VCaP (cell line): Measurements from ENCODE around the gene MORC3.
"Not testable (repeated sequence)": the region's sequence is repeated elsewhere in the genome, so short reads cannot be mapped to it uniquely, and the experiment has no call there.

Experiments
- H3K27ac ChIP-seq: fragments of 450-650 bp; 2 replicates; pipeline ENCODE4 v1.5.1; 2017
- TF ChIP-seq, protein P1 (sequence below): fragments of 450-650 bp; conservative IDR thresholded peaks from 2 replicates; pipeline ENCODE4 v1.5.1; 2017; ENCODE audit warnings: mild to moderate bottlenecking, moderate library complexity

The MORC3 gene

DNA sequence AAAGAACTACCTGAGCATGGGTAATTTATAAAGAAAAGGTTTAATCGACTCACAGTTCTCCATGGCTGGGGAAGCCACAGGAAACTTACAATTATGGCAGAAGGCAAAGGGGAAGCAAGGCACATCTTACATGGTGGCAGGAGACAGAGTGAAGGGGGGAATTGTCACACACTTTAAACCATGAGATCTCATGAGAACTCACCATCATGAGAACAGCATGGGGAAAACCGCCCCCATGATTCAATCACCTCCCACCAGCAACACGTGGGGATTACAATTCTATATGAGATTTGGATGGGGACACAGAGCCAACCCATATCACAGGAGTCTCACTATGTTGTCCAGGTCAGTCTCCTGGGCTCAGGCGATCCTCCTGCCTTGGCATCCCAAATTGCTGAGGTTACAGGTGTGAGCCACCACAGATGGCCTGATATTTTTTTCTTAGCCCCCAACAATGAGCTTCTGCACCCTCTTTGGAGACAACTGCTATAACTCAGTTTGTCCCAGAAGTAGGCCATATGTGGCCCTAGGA lies 22.5 kb upstream of the MORC3 start:
- TF ChIP-seq, protein P1, sequence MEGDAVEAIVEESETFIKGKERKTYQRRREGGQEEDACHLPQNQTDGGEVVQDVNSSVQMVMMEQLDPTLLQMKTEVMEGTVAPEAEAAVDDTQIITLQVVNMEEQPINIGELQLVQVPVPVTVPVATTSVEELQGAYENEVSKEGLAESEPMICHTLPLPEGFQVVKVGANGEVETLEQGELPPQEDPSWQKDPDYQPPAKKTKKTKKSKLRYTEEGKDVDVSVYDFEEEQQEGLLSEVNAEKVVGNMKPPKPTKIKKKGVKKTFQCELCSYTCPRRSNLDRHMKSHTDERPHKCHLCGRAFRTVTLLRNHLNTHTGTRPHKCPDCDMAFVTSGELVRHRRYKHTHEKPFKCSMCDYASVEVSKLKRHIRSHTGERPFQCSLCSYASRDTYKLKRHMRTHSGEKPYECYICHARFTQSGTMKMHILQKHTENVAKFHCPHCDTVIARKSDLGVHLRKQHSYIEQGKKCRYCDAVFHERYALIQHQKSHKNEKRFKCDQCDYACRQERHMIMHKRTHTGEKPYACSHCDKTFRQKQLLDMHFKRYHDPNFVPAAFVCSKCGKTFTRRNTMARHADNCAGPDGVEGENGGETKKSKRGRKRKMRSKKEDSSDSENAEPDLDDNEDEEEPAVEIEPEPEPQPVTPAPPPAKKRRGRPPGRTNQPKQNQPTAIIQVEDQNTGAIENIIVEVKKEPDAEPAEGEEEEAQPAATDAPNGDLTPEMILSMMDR = no peak
- H3K27ac ChIP-seq = peak overlapping the region; percentile 82

DNA sequence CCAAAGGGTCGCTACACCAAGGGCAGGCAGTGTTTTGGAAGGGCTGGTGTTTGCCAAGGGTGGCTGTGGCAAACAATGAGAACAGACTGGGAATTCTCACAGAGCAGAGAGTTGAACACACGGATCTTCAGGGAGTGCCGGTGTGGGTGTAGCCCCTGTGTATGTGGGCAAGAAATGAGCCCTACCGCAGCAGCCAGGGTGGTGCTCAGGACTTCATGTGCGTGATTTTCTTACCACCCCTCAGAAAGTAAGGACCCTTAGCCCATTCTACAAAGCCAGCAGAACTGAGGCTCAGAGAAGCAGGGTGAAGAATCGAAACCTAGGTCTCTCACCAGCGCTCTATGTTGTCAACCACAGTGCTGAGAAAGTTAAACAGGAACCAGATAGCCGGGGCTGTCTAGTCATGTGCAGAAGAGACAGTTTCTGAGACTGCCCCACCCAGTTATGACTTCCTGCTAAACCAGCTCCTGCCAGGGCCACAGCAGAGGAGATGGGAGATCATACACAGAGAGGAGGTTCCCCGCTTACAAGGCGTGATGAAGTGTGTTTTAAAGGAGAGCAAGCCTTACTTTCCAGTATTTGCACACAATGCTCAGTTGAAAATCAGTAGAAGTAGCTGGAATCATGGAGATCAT lies 21.9 kb upstream of the MORC3 start:
- H3K27ac ChIP-seq = peak overlapping the region; percentile 82
- TF ChIP-seq, protein P1 = no peak

DNA sequence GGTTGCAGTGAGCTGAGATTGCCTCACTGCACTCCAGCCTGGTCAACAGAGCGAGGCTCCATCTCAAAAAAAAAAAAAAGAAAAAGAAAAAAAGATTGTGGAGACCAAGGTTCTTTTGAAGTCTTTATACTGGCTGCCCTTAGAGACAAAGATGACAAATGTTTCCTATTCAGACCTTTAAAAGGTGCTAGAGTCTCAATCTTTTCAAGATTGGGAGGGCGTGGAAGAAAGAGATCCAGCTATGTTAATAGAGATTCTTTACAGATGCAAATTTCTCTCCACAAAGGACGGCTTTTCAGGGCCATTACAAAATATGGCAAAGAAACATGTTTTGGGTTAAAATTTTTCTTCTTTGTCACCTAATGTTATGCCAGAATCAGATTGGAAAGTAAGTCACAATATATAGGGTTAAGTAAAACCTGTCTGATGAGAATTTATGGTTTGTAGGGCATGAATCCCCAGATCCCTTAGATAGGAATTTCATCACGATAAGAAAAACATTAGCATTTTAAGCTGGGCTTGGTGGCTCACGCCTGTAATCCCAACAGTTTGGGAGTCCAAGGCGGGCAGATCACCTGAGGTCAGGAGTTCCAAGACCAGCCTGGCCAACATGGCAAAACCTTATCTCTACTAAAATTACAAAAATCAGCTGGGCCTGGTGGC lies 13.0 kb upstream of the MORC3 start:
- no peak overlapping the region for H3K27ac ChIP-seq
- TF ChIP-seq, protein P1 = no peak

DNA sequence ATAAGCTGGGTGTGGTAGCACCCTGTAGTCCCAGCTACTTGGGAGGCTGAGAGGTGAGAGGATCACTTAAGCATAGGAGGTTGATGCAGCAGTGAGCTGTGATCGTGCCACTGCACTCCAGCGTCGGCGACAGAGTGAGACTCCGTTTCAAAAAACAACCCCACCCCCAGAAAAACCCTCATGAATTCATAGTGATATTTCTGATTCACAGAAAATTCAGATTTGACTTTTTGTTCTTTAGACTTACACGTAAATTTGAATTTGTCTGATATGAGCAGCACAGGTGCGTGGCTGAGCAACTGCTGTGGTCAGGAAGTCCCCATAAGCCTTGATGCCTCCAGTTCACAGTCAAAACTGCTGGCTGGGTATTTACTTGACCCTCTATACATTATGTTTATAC lies 10.0 kb upstream of the MORC3 start:
- no peak overlapping the region for H3K27ac ChIP-seq
- TF ChIP-seq, protein P1 = no peak

DNA sequence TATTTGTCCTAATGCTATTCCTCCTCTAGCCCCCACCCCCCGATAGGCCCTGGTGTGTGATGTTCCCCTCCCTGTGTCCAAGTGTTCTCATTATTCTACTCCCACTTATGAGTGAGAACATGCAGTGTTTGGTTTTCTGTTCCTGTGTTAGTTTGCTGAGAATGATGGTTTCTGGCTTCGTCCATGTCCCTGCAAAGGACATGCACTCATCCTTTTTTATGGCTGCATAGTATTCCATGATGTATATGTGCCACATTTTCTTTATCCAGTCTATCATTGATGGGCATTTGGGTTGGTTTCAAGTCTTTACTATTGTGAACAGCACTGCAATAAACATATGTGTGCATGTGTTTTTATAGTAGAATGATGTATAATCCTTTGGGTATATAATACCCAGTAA lies 6.6 kb upstream of the MORC3 start:
- H3K27ac ChIP-seq = not testable (repeated sequence)

DNA sequence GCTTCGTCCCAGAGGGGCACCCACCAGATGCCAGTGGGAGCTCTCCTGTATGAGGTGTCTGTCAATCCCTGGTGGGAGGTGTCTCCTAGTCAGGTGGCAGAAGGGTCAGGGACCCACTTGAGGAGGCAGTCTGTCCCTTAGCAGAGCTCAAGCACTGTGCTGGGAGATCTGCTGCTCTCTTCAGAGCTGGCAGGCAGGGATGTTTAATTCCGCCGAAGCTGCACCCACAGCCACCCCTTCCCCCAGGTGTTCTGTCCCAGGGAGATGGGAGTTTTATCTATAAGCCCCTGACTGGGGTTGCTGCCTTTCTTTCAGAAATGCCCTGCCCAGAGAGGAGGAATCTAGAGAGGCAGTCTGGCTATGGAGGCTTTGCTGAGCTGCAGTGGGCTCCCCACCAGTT lies 4.0 kb upstream of the MORC3 start:
- H3K27ac ChIP-seq = not testable (repeated sequence)

DNA sequence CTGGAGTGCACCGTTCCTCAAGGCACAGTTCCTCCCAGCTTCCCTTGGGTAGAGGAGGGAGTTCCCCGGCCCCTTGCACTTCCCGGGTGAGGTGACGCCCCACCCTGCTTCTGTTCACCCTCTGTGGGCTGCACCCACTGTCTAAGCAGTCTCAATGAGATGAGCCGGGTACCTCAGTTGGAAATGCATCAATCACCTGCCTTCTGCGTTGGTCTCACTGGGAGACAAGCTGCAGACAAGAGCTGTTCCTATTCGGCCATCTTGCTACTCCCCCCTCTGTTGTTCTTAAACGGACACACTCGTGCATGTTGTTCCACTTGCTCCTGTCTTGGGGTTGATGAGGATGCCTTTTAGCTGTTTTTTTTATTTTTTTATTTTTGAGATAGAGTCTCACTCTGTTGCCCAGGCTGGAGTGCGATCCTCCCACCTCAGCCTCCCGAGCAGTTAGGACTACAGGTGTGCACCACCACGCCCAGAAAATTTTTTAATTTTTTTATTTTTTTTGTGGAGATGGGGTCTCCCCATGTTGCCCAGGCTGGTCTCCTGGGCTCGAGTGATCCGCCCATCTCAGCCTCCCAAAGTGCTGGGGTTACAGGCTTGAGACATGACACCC lies 3.0 kb upstream of the MORC3 start:
- TF ChIP-seq, protein P1 = no peak
- no peak overlapping the region for H3K27ac ChIP-seq

DNA sequence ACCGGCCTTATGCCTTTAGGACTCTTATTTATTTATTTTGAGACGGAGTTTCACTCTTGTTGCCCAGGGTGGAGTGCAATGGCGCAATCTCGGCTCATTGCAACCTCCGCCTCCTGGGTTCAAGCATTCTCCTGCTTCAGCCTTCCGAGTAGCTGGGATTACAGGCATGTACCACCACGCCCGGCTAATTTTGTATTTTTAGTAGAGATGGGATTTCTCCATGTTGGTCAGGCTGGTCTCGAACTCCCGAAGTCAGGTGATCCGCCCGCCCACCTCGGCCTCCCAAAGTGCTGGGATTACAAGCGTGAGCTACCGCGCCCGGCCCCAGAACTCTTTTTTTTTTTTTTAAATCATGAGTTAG lies 611 bp upstream of the MORC3 start:
- peak overlapping the region; percentile 99 for H3K27ac ChIP-seq
